Measurements from ENCODE around the gene PANK4.

- TF ChIP-seq CTCF (IDR thresholded peaks at IDR 0.05; ENCODE audit: low read depth, low read length, missing input control), result no peak
- no peak for TF ChIP-seq YY1 (IDR thresholded peaks at IDR 0.05)
- TF ChIP-seq TAF1 (conservative IDR thresholded peaks at IDR 0.05), result no peak
- TF ChIP-seq EGR1 (IDR thresholded peaks at IDR 0.05; ENCODE audit: low read depth in 2 of 2), result no peak
- no peak for TF ChIP-seq RAD21 (IDR thresholded peaks at IDR 0.05)
These were observed 24.2 kb downstream of the PANK4 start for GRCh38 chr1:2502210-2502609.

Data from liver (tissue), 3 donors.